HCT116 (cell line): ENCODE measurements around the gene IGLL5. TPM values are rescaled to one million over a fixed set of nuclear protein-coding genes. Genes with fewer than 3 reads are reported as not detected.

Experiments
- ATAC-seq: fragments of 200-7000 bp; cut with Tn5 transposase; 2 replicates; pipeline ENCODE4 v1.9.1; 2020; ENCODE audit warnings: mild to moderate bottlenecking, moderate library complexity
- BruUV-seq: library from RNA; stranded (reverse); fragments of 400-500 nt; replicated peaks from 2 replicates; lab custom pipeline; 2021; lab: Mats Ljungman, UMichigan
- CTCF ChIA-PET: fragments of 300-600 bp; sonication (Branson Sonifier 250); formaldehyde crosslinking; loops from one replicate; lab custom pipeline; 2021; ENCODE audit warnings: antibody characterized with exemption; lab: Charles Lee
- POLR2A ChIA-PET: fragments of 300-600, 350-600 bp; sonication (Branson Sonifier 250); formaldehyde crosslinking; loops from one replicate; lab custom pipeline; 2021; ENCODE audit warnings: antibody characterized with exemption; lab: Charles Lee
- RAD21 ChIA-PET, 2 experiments: fragments of 300-600 bp; sonication (Branson Sonifier 250); formaldehyde crosslinking; loops; one replicate each; lab custom pipeline; 2023; ENCODE audit warnings: low total read pairs in 2 of 2; ENCODE audit not compliant: uncharacterized antibody in 2 of 2, unreplicated experiment in 2 of 2, low non-redundant PET in 1 of 2; lab: Charles Lee
- DNase-seq: peaks from one replicate; pipeline ENCODE4 v3.0.0-alpha.2; 2010; ENCODE audit warnings: low read depth, low spot score
- H2AFZ ChIP-seq: fragments of 200-600 bp; shearing (Covaris generic), sonication (generic); 2 replicates; pipeline ENCODE4 v1.6.1; 2017; ENCODE audit warnings: low read depth, mixed run types, mixed read lengths, antibody characterized with exemption, low read length; ENCODE audit not compliant: poor library complexity, severe bottlenecking
- H3K27ac ChIP-seq: 2 replicates; pipeline ENCODE4 v1.5.1; 2012; ENCODE audit warnings: low read depth, low read length
- H3K27me3 ChIP-seq: fragments of 200-600 bp; sonication (generic); 2 replicates; pipeline ENCODE4 v1.6.1; 2016; ENCODE audit warnings: mixed run types, low read length, mixed read lengths; ENCODE audit not compliant: insufficient read depth
- H3K36me3 ChIP-seq, 2 experiments: fragments of 200-500 bp in 1 of 2; fragments of 200-600 bp in 1 of 2; sonication (Bioruptor generic) in 1 of 2; sonication (generic) in 1 of 2; 2 replicates each; pipeline versions ENCODE4 v1.5.1 to v1.6.1; 2014 to 2016; ENCODE audit warnings: low read length in 2 of 2, inconsistent platforms in 1 of 2, mixed read lengths in 1 of 2, mixed run types in 1 of 2; ENCODE audit not compliant: insufficient read depth in 2 of 2, control insufficient read depth in 1 of 2
- H3K4me1 ChIP-seq, 2 experiments: fragments of 200-600 bp in 1 of 2; sonication (generic) in 1 of 2; 2 replicates each; pipeline versions ENCODE4 v1.5.1 to v1.6.1; 2012 to 2017; ENCODE audit warnings: low read length in 2 of 2, inconsistent platforms in 1 of 2, mild to moderate bottlenecking in 1 of 2, mixed read lengths in 1 of 2, mixed run types in 1 of 2, moderate library complexity in 1 of 2; ENCODE audit not compliant: insufficient read depth in 2 of 2, control insufficient read depth in 1 of 2
- H3K4me2 ChIP-seq: fragments of 200-600 bp; sonication (generic); 2 replicates; pipeline ENCODE4 v1.6.1; 2017; ENCODE audit warnings: mixed run types, low read length, mixed read lengths
- H3K4me3 ChIP-seq, 2 experiments: fragments of 200-600 bp in 1 of 2; sonication (generic) in 1 of 2; replicated peaks in 1 of 2; 2 replicates each; pipeline ENCODE4 v1.5.1; 2011 to 2016; ENCODE audit warnings: low read length in 2 of 2, control low read depth in 1 of 2, low read depth in 1 of 2, mild to moderate bottlenecking in 1 of 2, mixed read lengths in 1 of 2, mixed run types in 1 of 2
- H3K79me2 ChIP-seq: fragments of 200-600 bp; sonication (generic); 2 replicates; pipeline ENCODE4 v1.6.1; 2017; ENCODE audit warnings: mild to moderate bottlenecking, mixed run types, low read length, moderate library complexity, mixed read lengths; ENCODE audit not compliant: insufficient read depth
- H3K9ac ChIP-seq: fragments of 200-600 bp; sonication (generic); 2 replicates; pipeline ENCODE4 v1.6.1; 2016; ENCODE audit warnings: low read length, mixed read lengths
- H3K9me2 ChIP-seq: fragments of 200-600 bp; sonication (generic), shearing (Covaris generic); 2 replicates; pipeline ENCODE4 v1.6.1; 2017; ENCODE audit warnings: mixed run types, mild to moderate bottlenecking, moderate library complexity; ENCODE audit not compliant: insufficient read depth
- H3K9me3 ChIP-seq, 2 experiments: fragments of 200-500 bp in 1 of 2; fragments of 200-600 bp in 1 of 2; sonication (Bioruptor generic) in 1 of 2; sonication (generic) in 1 of 2; 2 replicates each; pipeline ENCODE4 v1.6.1; 2014 to 2017; ENCODE audit warnings: low read length in 2 of 2, mixed read lengths in 2 of 2, inconsistent platforms in 1 of 2, low read depth in 1 of 2, mild to moderate bottlenecking in 1 of 2, mixed run types in 1 of 2, moderate library complexity in 1 of 2; ENCODE audit not compliant: control insufficient read depth in 1 of 2, insufficient read depth in 1 of 2
- H4K20me1 ChIP-seq: fragments of 200-600 bp; sonication (generic), shearing (Covaris generic); 2 replicates; pipeline ENCODE4 v1.6.1; 2017; ENCODE audit warnings: mixed run types, mild to moderate bottlenecking, moderate library complexity; ENCODE audit not compliant: insufficient read depth
- CEBPB ChIP-seq: IDR thresholded peaks from 2 replicates; pipeline ENCODE4 v1.6.1; 2012; ENCODE audit warnings: low read depth
- EGR1 ChIP-seq: IDR thresholded peaks from 2 replicates; pipeline ENCODE4 v1.6.1; 2012; ENCODE audit warnings: low read depth
- ELF1 ChIP-seq: IDR thresholded peaks from 2 replicates; pipeline ENCODE4 v1.6.1; 2012; ENCODE audit warnings: low read depth, borderline replicate concordance
- EZH2phosphoT487 ChIP-seq: fragments of 200-600 bp; IDR thresholded peaks from 2 replicates; pipeline ENCODE4 v1.6.1; 2018; ENCODE audit warnings: antibody characterized with exemption, borderline replicate concordance
- FOSL1 ChIP-seq: IDR thresholded peaks from 2 replicates; pipeline ENCODE4 v1.6.1; 2012; ENCODE audit warnings: low read depth
- JUND ChIP-seq: IDR thresholded peaks from 2 replicates; pipeline ENCODE4 v1.6.1; 2012
- POLR2A ChIP-seq: IDR thresholded peaks from 2 replicates; pipeline ENCODE4 v1.7.0; 2011; ENCODE audit warnings: borderline replicate concordance; ENCODE audit not compliant: insufficient read depth, insufficient read length; ENCODE audit errors: extremely low read depth
- SIN3A ChIP-seq: IDR thresholded peaks from 2 replicates; pipeline ENCODE4 v1.6.1; 2012; ENCODE audit warnings: low read depth
- SP1 ChIP-seq: IDR thresholded peaks from 2 replicates; pipeline ENCODE4 v1.6.1; 2012; ENCODE audit warnings: low read depth
- TCF7L2 ChIP-seq: IDR thresholded peaks from 2 replicates; pipeline ENCODE4 v1.7.0; 2011; ENCODE audit warnings: borderline replicate concordance, inconsistent platforms; ENCODE audit not compliant: insufficient read depth, insufficient read length; ENCODE audit errors: extremely low read depth
- ZFX ChIP-seq: fragments of 450-650 bp; IDR thresholded peaks from 2 replicates; pipeline ENCODE4 v1.6.1; 2017
- intact Hi-C: fragments of 100-400 bp; cut with micrococcal nuclease; formaldehyde crosslinking; loops from 2 replicates; pipeline ENCODE4 v1.10.0; 2022
- total RNA-seq: library from RNA; stranded (reverse); gene quantifications from one replicate; pipeline ENCODE4 v1.2.1, GENCODE V29; 2021; ENCODE audit not compliant: unreplicated experiment
- TF ChIP-seq, protein P1 (sequence below), 3 experiments: fragments of 200-600 bp in 1 of 3; sonication (generic) in 1 of 3; IDR thresholded peaks in 2 of 3; conservative IDR thresholded peaks in 1 of 3; 2 replicates each; pipeline ENCODE4 v1.5.1; 2012 to 2017; ENCODE audit warnings: low read depth in 2 of 3, low read length in 2 of 3, antibody characterized with exemption in 1 of 3, borderline replicate concordance in 1 of 3, control low read depth in 1 of 3, mild to moderate bottlenecking in 1 of 3, mixed read lengths in 1 of 3, mixed run types in 1 of 3, moderate library complexity in 1 of 3; ENCODE audit not compliant: insufficient read depth in 1 of 3
- TF ChIP-seq, protein P2 (sequence below): IDR thresholded peaks from 2 replicates; pipeline ENCODE4 v1.6.1; 2011; ENCODE audit warnings: mild to moderate bottlenecking, low read length, moderate library complexity; ENCODE audit not compliant: insufficient replicate concordance; ENCODE audit errors: extremely low read depth
- TF ChIP-seq, protein P3 (sequence below): IDR thresholded peaks from 2 replicates; pipeline ENCODE4 v1.6.1; 2012
- TF ChIP-seq, protein P4 (sequence below): IDR thresholded peaks from 2 replicates; pipeline ENCODE4 v1.6.1; 2012
- TF ChIP-seq, protein P5 (sequence below): IDR thresholded peaks from 2 replicates; pipeline ENCODE4 v1.6.1; 2012; ENCODE audit warnings: low read depth

Gene IGLL5
- total RNA-seq, 1 experiment from 2014 or later, result not detected

DNA sequence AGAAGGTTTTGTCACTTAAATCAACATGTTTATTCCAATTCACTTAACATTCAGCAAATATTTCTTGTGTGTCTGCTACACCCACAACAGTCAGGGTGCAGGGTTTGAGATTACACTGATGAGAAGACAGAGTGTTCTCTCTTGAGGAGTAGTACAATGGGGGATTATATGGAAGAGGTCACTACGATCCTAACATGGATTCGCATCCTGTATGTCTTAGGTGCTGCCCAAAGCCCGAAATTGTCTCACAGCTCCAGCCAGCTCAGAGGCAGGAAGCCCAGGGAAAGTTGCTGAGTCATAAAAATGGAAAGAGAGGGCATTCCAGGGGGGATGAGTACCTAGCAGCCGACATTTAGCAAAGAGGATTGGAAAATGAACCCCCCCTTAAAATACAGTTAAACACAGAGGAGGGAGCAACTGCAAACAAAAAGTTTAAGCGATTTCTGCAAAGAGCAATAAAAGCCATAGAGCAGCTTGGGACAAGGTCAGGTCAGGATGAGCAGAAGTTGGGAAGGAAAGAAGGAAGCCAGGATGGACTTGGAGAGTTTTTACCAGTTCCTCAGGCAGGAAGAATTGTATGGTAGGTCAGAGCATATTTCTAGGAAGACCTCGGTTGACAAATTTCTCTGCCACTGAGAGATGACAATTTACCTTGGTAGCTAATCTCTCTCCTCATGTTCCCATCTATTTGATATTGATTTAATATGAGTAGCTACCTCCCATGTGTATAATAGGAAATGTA is 49.5 kb downstream of the IGLL5 start (continued):
- TF ChIP-seq, protein P1, sequence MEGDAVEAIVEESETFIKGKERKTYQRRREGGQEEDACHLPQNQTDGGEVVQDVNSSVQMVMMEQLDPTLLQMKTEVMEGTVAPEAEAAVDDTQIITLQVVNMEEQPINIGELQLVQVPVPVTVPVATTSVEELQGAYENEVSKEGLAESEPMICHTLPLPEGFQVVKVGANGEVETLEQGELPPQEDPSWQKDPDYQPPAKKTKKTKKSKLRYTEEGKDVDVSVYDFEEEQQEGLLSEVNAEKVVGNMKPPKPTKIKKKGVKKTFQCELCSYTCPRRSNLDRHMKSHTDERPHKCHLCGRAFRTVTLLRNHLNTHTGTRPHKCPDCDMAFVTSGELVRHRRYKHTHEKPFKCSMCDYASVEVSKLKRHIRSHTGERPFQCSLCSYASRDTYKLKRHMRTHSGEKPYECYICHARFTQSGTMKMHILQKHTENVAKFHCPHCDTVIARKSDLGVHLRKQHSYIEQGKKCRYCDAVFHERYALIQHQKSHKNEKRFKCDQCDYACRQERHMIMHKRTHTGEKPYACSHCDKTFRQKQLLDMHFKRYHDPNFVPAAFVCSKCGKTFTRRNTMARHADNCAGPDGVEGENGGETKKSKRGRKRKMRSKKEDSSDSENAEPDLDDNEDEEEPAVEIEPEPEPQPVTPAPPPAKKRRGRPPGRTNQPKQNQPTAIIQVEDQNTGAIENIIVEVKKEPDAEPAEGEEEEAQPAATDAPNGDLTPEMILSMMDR (IDR thresholded peaks at IDR 0.05 in 2 of 3, conservative IDR thresholded peaks at IDR 0.05 in 1 of 3; ENCODE audit: borderline replicate concordance in 1 of 3, insufficient read depth in 1 of 3, low read depth in 2 of 3, low read length in 2 of 3), result no peak
- TF ChIP-seq EGR1, result no peak
- TF ChIP-seq POLR2A, result no peak
- TF ChIP-seq, protein P2, sequence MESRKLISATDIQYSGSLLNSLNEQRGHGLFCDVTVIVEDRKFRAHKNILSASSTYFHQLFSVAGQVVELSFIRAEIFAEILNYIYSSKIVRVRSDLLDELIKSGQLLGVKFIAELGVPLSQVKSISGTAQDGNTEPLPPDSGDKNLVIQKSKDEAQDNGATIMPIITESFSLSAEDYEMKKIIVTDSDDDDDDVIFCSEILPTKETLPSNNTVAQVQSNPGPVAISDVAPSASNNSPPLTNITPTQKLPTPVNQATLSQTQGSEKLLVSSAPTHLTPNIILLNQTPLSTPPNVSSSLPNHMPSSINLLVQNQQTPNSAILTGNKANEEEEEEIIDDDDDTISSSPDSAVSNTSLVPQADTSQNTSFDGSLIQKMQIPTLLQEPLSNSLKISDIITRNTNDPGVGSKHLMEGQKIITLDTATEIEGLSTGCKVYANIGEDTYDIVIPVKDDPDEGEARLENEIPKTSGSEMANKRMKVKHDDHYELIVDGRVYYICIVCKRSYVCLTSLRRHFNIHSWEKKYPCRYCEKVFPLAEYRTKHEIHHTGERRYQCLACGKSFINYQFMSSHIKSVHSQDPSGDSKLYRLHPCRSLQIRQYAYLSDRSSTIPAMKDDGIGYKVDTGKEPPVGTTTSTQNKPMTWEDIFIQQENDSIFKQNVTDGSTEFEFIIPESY, result no peak
- TF ChIP-seq FOSL1, result no peak
- no peak for TF ChIP-seq SP1
- no peak for TF ChIP-seq ZFX
- TF ChIP-seq, all 23 proteins: peak for 0

DNA sequence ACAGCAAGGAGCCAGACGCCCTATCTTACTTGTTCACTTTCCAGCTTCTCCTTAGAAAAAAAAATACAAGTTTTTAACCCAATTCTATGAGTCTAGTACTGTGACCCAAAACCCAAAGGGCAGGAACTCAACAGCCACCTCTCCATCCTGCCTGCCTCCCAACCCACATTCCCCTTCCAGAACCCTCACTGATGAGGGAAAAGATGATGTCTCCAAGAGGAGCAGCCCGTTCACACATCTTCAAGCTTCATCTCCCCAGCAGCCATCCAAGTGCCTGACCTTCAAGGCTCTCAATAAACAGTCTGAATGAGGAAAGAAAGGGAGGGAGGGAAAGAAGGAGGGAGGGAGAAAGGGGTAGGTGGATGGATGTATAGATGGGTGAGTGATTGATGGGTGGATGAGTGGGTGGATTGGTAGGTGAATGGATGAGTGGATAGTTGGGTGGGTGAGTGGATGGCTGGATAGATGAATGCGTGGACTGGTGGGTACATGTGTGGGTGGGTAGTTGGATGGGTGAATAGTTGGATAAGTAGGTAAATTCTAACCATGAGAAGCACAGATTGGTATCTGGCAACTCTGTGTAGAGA is 50.4 kb downstream of the IGLL5 start:
- Histone ChIP-seq H3K4me2 (no peak overlapping the region), H3K36me3 (no peaks in the 10 kb centered on the region), H2AFZ (no peak overlapping the region), H3K4me1 (peaks cover 0 to 1% of the 10 kb centered on the region in 2 experiments; a peak in 1 of 4 replicates), H3K9me3 (no peaks in the 10 kb centered on the region), H4K20me1 (no peaks in the 10 kb centered on the region), H3K27ac (no peak overlapping the region), H3K4me3 (no peak overlapping the region), H3K9ac (no peak overlapping the region), H3K27me3 (no peaks in the 10 kb centered on the region), H3K79me2 (no peaks in the 10 kb centered on the region), H3K9me2 (no peaks in the 10 kb centered on the region)
- intact Hi-C loops, result no loop called here
- CTCF ChIA-PET, result interaction anchor here (0.7 kb wide), 1 partner anchor 235 kb away, joined by 3 read pairs; no protein-coding TSS in a partner anchor
- DNase-seq, result no peak
- RAD21 ChIA-PET, result no interaction called here
- ATAC-seq, result no peak
- POLR2A ChIA-PET, result no interaction called here
- BruUV-seq, result no TSS peak
- no peak for TF ChIP-seq ELF1
- no peak for TF ChIP-seq POLR2A
- TF ChIP-seq, protein P3, sequence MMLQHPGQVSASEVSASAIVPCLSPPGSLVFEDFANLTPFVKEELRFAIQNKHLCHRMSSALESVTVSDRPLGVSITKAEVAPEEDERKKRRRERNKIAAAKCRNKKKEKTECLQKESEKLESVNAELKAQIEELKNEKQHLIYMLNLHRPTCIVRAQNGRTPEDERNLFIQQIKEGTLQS, result no peak
- TF ChIP-seq, protein P4, sequence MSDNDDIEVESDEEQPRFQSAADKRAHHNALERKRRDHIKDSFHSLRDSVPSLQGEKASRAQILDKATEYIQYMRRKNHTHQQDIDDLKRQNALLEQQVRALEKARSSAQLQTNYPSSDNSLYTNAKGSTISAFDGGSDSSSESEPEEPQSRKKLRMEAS, result no peak
- no peak for TF ChIP-seq SIN3A
- no peak for TF ChIP-seq EGR1
- no peak for TF ChIP-seq TCF7L2
- TF ChIP-seq CEBPB, result no peak
- no peak for TF ChIP-seq JUND
- TF ChIP-seq, protein P5, sequence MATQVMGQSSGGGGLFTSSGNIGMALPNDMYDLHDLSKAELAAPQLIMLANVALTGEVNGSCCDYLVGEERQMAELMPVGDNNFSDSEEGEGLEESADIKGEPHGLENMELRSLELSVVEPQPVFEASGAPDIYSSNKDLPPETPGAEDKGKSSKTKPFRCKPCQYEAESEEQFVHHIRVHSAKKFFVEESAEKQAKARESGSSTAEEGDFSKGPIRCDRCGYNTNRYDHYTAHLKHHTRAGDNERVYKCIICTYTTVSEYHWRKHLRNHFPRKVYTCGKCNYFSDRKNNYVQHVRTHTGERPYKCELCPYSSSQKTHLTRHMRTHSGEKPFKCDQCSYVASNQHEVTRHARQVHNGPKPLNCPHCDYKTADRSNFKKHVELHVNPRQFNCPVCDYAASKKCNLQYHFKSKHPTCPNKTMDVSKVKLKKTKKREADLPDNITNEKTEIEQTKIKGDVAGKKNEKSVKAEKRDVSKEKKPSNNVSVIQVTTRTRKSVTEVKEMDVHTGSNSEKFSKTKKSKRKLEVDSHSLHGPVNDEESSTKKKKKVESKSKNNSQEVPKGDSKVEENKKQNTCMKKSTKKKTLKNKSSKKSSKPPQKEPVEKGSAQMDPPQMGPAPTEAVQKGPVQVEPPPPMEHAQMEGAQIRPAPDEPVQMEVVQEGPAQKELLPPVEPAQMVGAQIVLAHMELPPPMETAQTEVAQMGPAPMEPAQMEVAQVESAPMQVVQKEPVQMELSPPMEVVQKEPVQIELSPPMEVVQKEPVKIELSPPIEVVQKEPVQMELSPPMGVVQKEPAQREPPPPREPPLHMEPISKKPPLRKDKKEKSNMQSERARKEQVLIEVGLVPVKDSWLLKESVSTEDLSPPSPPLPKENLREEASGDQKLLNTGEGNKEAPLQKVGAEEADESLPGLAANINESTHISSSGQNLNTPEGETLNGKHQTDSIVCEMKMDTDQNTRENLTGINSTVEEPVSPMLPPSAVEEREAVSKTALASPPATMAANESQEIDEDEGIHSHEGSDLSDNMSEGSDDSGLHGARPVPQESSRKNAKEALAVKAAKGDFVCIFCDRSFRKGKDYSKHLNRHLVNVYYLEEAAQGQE, result no peak
- no peak for TF ChIP-seq EZH2phosphoT487
